ENCODE measurements around the gene PCDHGA1.

The PCDHGA1 gene

GRCh38 chr5:141515946-141516671, 185.8 kb downstream of the PCDHGA1 start:
- DNase-seq, result no peak

GRCh38 chr5:141516672-141517025, 186.3 kb downstream of the PCDHGA1 start:
- no peak for DNase-seq

- no peak for DNase-seq
These were observed 187.0 kb downstream of the PCDHGA1 start for GRCh38 chr5:141517312-141517711.

GRCh38 chr5:141517880-141518617, 187.7 kb downstream of the PCDHGA1 start:
- no peak for DNase-seq

GRCh38 chr5:141518618-141519015, 188.3 kb downstream of the PCDHGA1 start:
- no peak for DNase-seq

- DNase-seq, result no peak
These were observed 189.6 kb downstream of the PCDHGA1 start for GRCh38 chr5:141519605-141520565.

- no peak for DNase-seq
These were observed 191.0 kb downstream of the PCDHGA1 start for GRCh38 chr5:141521244-141521781.

- no peak for DNase-seq
These were observed 192.0 kb downstream of the PCDHGA1 start for GRCh38 chr5:141522301-141522700.

- no peak for DNase-seq
These were observed 193.7 kb downstream of the PCDHGA1 start for GRCh38 chr5:141523991-141524390.

- DNase-seq, result peak; percentile 26
These were observed 194.6 kb downstream of the PCDHGA1 start for GRCh38 chr5:141524604-141525597.

- no peak for DNase-seq
These were observed 195.3 kb downstream of the PCDHGA1 start for GRCh38 chr5:141525653-141526052.

GRCh38 chr5:141527426-141527825, 197.1 kb downstream of the PCDHGA1 start:
- DNase-seq, result no peak

GRCh38 chr5:141528291-141528984, 198.1 kb downstream of the PCDHGA1 start:
- DNase-seq, result no peak

GRCh38 chr5:141529002-141529401, 198.7 kb downstream of the PCDHGA1 start:
- no peak for DNase-seq

- DNase-seq, result no peak
These were observed 199.6 kb downstream of the PCDHGA1 start for GRCh38 chr5:141529873-141530272.

GRCh38 chr5:141532726-141533125, 202.4 kb downstream of the PCDHGA1 start:
- DNase-seq, result no peak

GRCh38 chr5:141533897-141534296, 203.6 kb downstream of the PCDHGA1 start:
- DNase-seq, result no peak

- no peak for DNase-seq
These were observed 204.3 kb downstream of the PCDHGA1 start for GRCh38 chr5:141534492-141535213.

GRCh38 chr5:141543053-141543452, 212.7 kb downstream of the PCDHGA1 start:
- no peak for DNase-seq

GRCh38 chr5:141547488-141547887, 217.2 kb downstream of the PCDHGA1 start:
- DNase-seq, result no peak

All from NCI-H1436 treated with DMSO at 0.1 percent for 48 hours (cell line).